Stimulated activated CD8-positive, alpha-beta memory T cell treated with anti-CD3 and anti-CD28 coated beads, Interleukin-12 subunit alpha, Interleukin-12 subunit beta, amount 100 ng/mL, for 1 hour (primary cell): ENCODE results near the gene TMEM45A.

ENCODE experiments used
- DNase-seq: peaks from one replicate; pipeline ENCODE4 v3.0.0-alpha.2; 2020; ENCODE audit warnings: low read depth

Gene TMEM45A

DNA sequence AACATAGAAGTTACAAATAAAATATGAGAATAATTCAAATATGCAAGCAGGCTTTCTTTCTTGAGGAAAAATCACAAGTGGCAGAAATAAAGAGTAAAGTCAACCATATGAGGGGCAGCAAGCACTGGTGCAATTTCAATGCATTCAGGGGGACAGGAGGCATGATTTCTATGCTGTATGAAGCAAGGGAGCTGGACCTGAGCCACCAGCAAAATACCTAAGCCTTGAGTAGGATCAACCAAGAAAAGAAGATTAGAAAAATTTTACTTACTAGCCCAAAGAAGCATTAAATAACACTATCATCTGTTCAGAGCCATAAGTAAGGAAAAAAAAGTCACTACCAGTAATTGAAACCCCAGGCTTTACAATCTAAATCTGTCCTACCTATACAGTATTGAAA is 123.3 kb downstream of the TMEM45A start:
- no peak for DNase-seq

DNA sequence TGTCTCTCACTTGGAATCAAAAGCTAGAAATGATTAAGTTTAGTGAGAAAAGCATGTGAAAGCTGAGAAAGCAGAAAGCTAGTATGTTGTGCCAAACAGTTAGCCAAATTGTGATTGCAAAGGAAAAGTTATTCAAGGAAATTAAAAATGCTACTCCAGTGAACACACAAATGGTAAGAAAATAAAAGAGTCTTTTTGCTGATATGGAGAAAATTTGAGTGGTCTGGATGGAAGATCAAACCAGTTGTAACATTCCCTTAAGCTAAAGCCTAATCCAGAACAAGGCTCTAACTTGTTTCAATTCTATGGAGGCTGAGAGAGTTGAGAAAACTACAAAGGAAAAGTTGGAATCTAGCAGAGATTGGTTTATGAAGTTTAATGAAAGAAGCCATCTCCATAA is 128.8 kb downstream of the TMEM45A start:
- DNase-seq = no peak
